ENCODE measurements around the gene HMCN2.

DNA sequence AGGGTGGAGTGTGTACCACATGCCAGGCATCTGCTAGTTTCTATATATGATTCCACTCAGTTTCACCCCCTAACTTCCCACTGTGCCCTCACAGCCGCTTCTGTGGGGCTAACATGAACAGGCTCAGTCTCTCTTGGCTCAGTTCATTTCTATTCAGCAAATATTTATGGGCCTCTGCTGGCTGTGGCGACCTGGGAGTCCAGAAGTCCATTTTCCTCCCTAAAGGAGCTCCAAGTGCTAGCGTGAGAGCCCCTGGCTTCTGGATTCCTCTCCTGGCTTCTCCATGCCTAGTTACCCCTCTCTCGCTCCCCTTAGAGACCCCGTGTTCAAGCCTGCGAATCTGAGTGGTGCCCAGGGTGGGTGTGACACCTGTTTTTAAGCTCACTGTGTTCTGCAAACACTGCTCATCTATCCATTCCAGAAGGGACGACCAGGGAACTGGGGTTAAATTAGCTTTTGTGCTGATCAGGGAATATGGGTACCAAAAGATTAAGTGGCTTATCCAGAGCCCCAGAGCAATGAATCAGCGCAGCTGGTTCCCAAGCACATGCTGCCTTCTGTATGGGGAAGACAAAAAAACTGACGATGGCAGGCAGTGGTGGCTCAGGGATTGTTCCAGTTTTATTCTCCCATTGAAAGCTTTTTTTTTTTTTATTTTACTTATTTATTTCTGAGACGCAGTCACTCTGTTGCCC lies 57.6 kb downstream of the HMCN2 start:
- TF ChIP-seq POLR2A (IDR thresholded peaks at IDR 0.05; ENCODE audit: low read length) (no peak), GATA1 (IDR thresholded peaks at IDR 0.05; ENCODE audit: low read depth, low read length) (no peak)

Measured in erythroblast (primary cell).